K562 (cell line): ENCODE data around the gene TERT. TPM values are rescaled to one million over a fixed set of nuclear protein-coding genes. Genes with fewer than 3 reads are reported as not detected.
A peak's percentile ranks its signal among the peaks of the same experiment; 100 is the strongest.
"Not testable (repeated sequence)": the region's sequence is repeated elsewhere in the genome, so short reads cannot be mapped to it uniquely, and the experiment has no call there.

ENCODE experiments used
- ATAC-seq: fragments of 200-7000 bp; cut with Tn5 transposase; 3 replicates; pipeline ENCODE4 v1.9.1; 2020; ENCODE audit warnings: moderate library complexity
- BruUV-seq: library from RNA; stranded (reverse); fragments of 400-500 nt; replicated peaks from 2 replicates; lab custom pipeline; 2021; lab: Mats Ljungman, UMichigan
- CTCF ChIA-PET: fragments of 300-600 bp; formaldehyde crosslinking; extraction: SDS; loops from one replicate; lab custom pipeline; 2021; ENCODE audit warnings: low intra/inter-chr PET ratio; lab: Yijun Ruan, JAX
- POLR2A ChIA-PET: fragments of 300-600, 350-650 bp; sonication (Branson Sonifier 250); formaldehyde crosslinking; extraction: SDS; loops from one replicate; lab custom pipeline; 2021; ENCODE audit warnings: antibody characterized with exemption, inconsistent platforms; lab: Yijun Ruan, JAX
- DNase-seq, 4 experiments: peaks; one replicate each; pipeline versions ENCODE4 v3.0.0 to v3.0.0-alpha.2; 2011 to 2018; ENCODE audit warnings: low spot score in 3 of 4, mixed read lengths in 3 of 4; ENCODE audit errors: extremely low read depth in 1 of 4
- FAIRE-seq: peaks from 2 replicates; lab custom pipeline; 2011; peaks lifted over from hg19 to GRCh38; lab: Jason Lieb, UNC
- H2AFZ ChIP-seq: 2 replicates; pipeline ENCODE4 v1.6.0; 2011; ENCODE audit warnings: low read depth, low read length, control low read depth, inconsistent platforms
- H3K27ac ChIP-seq: fragments of 200-600 bp; 3 replicates; pipeline ENCODE4 v1.8.0; 2011; ENCODE audit warnings: low read depth, mild to moderate bottlenecking, control low read depth, inconsistent platforms, low read length, moderate library complexity, mixed read lengths; ENCODE audit errors: extremely low read depth
- H3K27me3 ChIP-seq, 2 experiments: fragments of 300-600 bp in 1 of 2; 2 replicates in 1 of 2; 3 replicates in 1 of 2; pipeline versions ENCODE4 v1.6.0 to v1.8.0; 2011; ENCODE audit warnings: inconsistent platforms in 2 of 2, low read length in 2 of 2, mild to moderate bottlenecking in 1 of 2, mixed read lengths in 1 of 2, moderate library complexity in 1 of 2; ENCODE audit not compliant: control insufficient read depth in 2 of 2, insufficient read depth in 2 of 2
- H3K36me3 ChIP-seq: fragments of 300-600 bp; 3 replicates; pipeline ENCODE4 v1.8.0; 2011; ENCODE audit warnings: mild to moderate bottlenecking, low read length, inconsistent platforms; ENCODE audit not compliant: control insufficient read depth, insufficient read depth
- H3K4me1 ChIP-seq, 2 experiments: fragments of 200-600 bp in 1 of 2; replicated peaks in 1 of 2; 2 replicates in 1 of 2; 3 replicates in 1 of 2; pipeline versions ENCODE4 v1.5.1 to v1.8.0; 2011; ENCODE audit warnings: inconsistent platforms in 2 of 2, low read length in 2 of 2, mild to moderate bottlenecking in 1 of 2, mixed read lengths in 1 of 2, moderate library complexity in 1 of 2; ENCODE audit not compliant: control insufficient read depth in 2 of 2, insufficient read depth in 2 of 2
- H3K4me2 ChIP-seq: 2 replicates; pipeline ENCODE4 v1.6.1; 2011; ENCODE audit warnings: low read length, control low read depth, inconsistent platforms, mixed read lengths; ENCODE audit not compliant: insufficient read depth
- H3K4me3 ChIP-seq: fragments of 200-600 bp; sonication (generic), shearing (Covaris generic); 2 replicates; pipeline ENCODE4 v1.5.1; 2016; ENCODE audit warnings: control low read depth, inconsistent platforms
- H3K79me2 ChIP-seq: fragments of 200-600 bp; 3 replicates; pipeline ENCODE4 v1.8.0; 2011; ENCODE audit warnings: low read length, inconsistent platforms; ENCODE audit not compliant: control insufficient read depth, insufficient read depth
- H3K9ac ChIP-seq, 2 experiments: 2 replicates each; pipeline versions ENCODE4 v1.6.0 to v1.6.1; 2011; ENCODE audit warnings: low read depth in 2 of 2, low read length in 2 of 2, control low read depth in 1 of 2, inconsistent platforms in 1 of 2, mild to moderate bottlenecking in 1 of 2, mixed read lengths in 1 of 2; ENCODE audit not compliant: insufficient read depth in 1 of 2
- H3K9me1 ChIP-seq: one replicate; pipeline ENCODE4 v1.6.0; 2011; ENCODE audit warnings: inconsistent platforms, mild to moderate bottlenecking, low read length, moderate library complexity; ENCODE audit not compliant: control insufficient read depth, insufficient read depth
- H3K9me3 ChIP-seq: replicated peaks from 2 replicates; pipeline ENCODE4 v1.5.1; 2011; ENCODE audit warnings: low read depth, low read length, inconsistent platforms; ENCODE audit not compliant: control insufficient read depth, insufficient read depth
- H4K20me1 ChIP-seq: replicated peaks from 2 replicates; pipeline ENCODE4 v1.6.1; 2011; ENCODE audit warnings: low read length, inconsistent platforms, mixed read lengths; ENCODE audit not compliant: control insufficient read depth, insufficient read depth
- ELF4 ChIP-seq: fragments of 450-650 bp; formaldehyde crosslinking; IDR thresholded peaks from 2 replicates; pipeline ENCODE4 v1.4.0; 2022; ENCODE audit warnings: missing genetic modification characterization
- KAT2B ChIP-seq: IDR thresholded peaks from one replicate; pipeline ENCODE4 v1.6.1; 2012; ENCODE audit warnings: low read depth, mild to moderate bottlenecking, control low read depth, inconsistent platforms, low read length, moderate library complexity
- POLR2G ChIP-seq: fragments of 200-400 bp; formaldehyde crosslinking; IDR thresholded peaks from 2 replicates; pipeline ENCODE4 v1.6.1; 2017; ENCODE audit warnings: low read depth, mild to moderate bottlenecking, antibody characterized with exemption, low read length, moderate library complexity
- RBFOX2 ChIP-seq: fragments of 200-400 bp; formaldehyde crosslinking; IDR thresholded peaks from 2 replicates; pipeline ENCODE4 v1.6.1; 2017; ENCODE audit warnings: low read depth, mild to moderate bottlenecking, low read length, moderate library complexity
- ZNF140 ChIP-seq: fragments of 250-450 bp; sonication (Bioruptor Pico); IDR thresholded peaks from 2 replicates; pipeline ENCODE4 v1.8.0; 2021; ENCODE audit warnings: moderate library complexity, mild to moderate bottlenecking, inconsistent platforms
- ZNF253 ChIP-seq: fragments of 250-450 bp; sonication (Bioruptor Pico); conservative IDR thresholded peaks from 2 replicates; pipeline ENCODE4 v1.6.1; 2021; ENCODE audit warnings: mild to moderate bottlenecking
- WGBS: fragments of 100-300 bp; shearing (Covaris generic); methylation state at CpG from one replicate; pipeline ENCODE4 v1.1.6; 2016; ENCODE audit warnings: low coverage, mixed read lengths; ENCODE audit not compliant: insufficient coverage; ENCODE audit errors: missing lambda C conversion rate; 5-methylcytosine and 5-hydroxymethylcytosine counted together
- in situ Hi-C: fragments of 300-500 bp; cut with MboI; formaldehyde crosslinking; loops from 4 replicates; pipeline ENCODE4 v1.15.0; 2018; ENCODE audit warnings: inconsistent platforms, mixed read lengths
- intact Hi-C: fragments of 100-400 bp; cut with micrococcal nuclease; formaldehyde crosslinking; loops from 2 replicates; pipeline ENCODE4 v1.14.2; 2022
- polyA plus RNA-seq, 8 experiments: library from polyadenylated mRNA; depleted of rRNA in 4 of 8; stranded (reverse) in 5 of 8; unstranded in 3 of 8; fragments of >200 nt; fragmentation: Nextera tagmentation in 2 of 8; fragmentation: Illumina TruSeq in 1 of 8; extraction: Ambion mirVana in 2 of 8; extraction: Trizol in 1 of 8; gene quantifications; 2 replicates each; pipeline versions ENCODE4 v1.2.1 to v1.2.3, GENCODE V29; 2011 to 2014; ENCODE audit warnings: inconsistent platforms in 1 of 8, missing spikeins in 1 of 8
- total RNA-seq, 7 experiments: library from RNA; depleted of rRNA in 6 of 7; stranded (reverse); fragments of >200 nt in 6 of 7; fragmentation: Illumina TruSeq in 2 of 7; extraction: Trizol in 2 of 7; gene quantifications; 2 replicates each; pipeline versions ENCODE4 v1.2.1 to v1.2.3, GENCODE V29; 2011 to 2021; ENCODE audit warnings: low replicate concordance in 1 of 7

The TERT gene
- total and polyA plus RNA-seq, 9 of the 15 experiments (the other 6 are each of a cell fraction or from before 2014, with no cell fraction given): 0.08 to 4.5 (median 0.98) TPM; not detected in 1

DNA sequence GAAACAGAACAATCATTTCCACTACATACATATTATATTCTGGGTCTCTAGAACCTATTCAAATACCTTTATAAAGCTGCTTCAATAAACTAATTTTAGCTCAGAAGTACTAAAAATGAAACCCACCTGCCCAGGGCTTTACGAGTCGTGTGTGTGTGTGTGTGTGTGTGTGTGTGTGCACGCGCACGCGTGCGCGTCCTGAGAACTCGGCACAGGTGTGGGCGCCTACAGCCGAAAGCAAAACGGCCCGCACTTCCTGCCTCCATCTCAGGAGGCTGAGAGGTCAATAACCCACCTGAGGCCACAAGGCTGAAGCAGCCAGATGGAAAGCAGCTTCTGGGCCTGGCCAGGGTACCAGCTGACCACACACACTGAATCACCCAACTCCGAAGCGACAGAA lies 47.0 kb upstream of the TERT start:
- ATAC-seq (no peak), DNase-seq (no peak), FAIRE-seq (no peak)
- no peak overlapping the region for H2AFZ ChIP-seq
- TF ChIP-seq POLR2G (0 out of 2 replicates have a peak, but pooled peaks have one; percentile 21), ZNF140 (CRISPR knock-in tag) (no peak), ZNF253 (CRISPR knock-in tag) (no peak), ELF4 (CRISPR knock-in tag) (no peak), KAT2B (no peak), RBFOX2 (peak; percentile 40)
- H3K79me2 ChIP-seq: peaks cover 43% of the 10 kb centered on the region
- whole genome bisulfite sequencing: 97% methylated on average over 10 of the region's 15 CpGs
- ChIA-PET POLR2A (interaction anchor here (2.9 kb wide), 1 partner anchor 7 kb away, joined by 19 read pairs; no protein-coding TSS in a partner anchor), CTCF (interaction anchor here (0.6 kb wide), 1 partner anchor 942 kb away, joined by 3 read pairs; no protein-coding TSS in a partner anchor)
- H3K4me1 ChIP-seq: peaks cover 15 to 28% of the 10 kb centered on the region in 2 experiments; a peak in 4 of 5 replicates
- no peak overlapping the region for H3K4me3 ChIP-seq
- intact Hi-C loops (no loop called here), in situ Hi-C loops (no loop called here)
- H3K4me2 ChIP-seq: no peak overlapping the region
- H3K9ac ChIP-seq: peak overlapping the region in 1 of 2 experiments; percentile 66; a peak in 1 of 4 replicates
- H3K36me3 ChIP-seq: peaks cover 68% of the 10 kb centered on the region
- no TSS peak for BruUV-seq
- no peaks in the 10 kb centered on the region for H3K9me1 ChIP-seq
- no peak overlapping the region for H3K27ac ChIP-seq
- no peaks in the 10 kb centered on the region for H3K27me3 ChIP-seq
- no peaks in the 10 kb centered on the region for H3K9me3 ChIP-seq
- peaks cover 8% of the 10 kb centered on the region; the same call in 1 of the 2 replicates for H4K20me1 ChIP-seq

DNA sequence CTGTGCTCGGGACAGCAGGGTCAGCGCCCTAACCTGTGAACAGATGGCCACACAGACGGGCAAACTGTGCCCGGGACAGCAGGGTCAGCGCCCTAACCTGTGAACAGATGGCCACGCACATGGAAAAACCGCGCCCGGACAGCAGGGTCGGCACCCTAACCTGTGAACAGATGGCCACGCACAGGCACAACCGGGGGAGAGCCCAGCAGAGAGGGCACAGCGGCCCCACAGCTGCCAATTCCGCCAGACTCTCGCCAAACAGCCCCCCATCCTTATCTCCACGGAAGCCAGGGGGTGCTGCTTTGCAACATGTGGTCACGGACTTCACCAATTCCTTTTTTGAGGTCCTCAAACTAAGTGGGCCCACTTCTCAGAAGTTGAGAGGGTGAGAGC lies 44.9 kb upstream of the TERT start:
- H3K4me3 ChIP-seq, ATAC-seq, H3K9me1 ChIP-seq, CTCF ChIA-PET, in situ Hi-C loops, POLR2A ChIA-PET, H4K20me1 ChIP-seq, H3K9ac ChIP-seq, H3K4me2 ChIP-seq, BruUV-seq, H3K9me3 ChIP-seq, H2AFZ ChIP-seq, intact Hi-C loops, DNase-seq, H3K27ac ChIP-seq, FAIRE-seq, H3K27me3 ChIP-seq: not testable (repeated sequence)
- Histone ChIP-seq H3K36me3 (peaks cover 86% of the 10 kb centered on the region), H3K4me1 (peaks cover 7 to 22% of the 10 kb centered on the region in 2 experiments; a peak in 4 of 5 replicates), H3K79me2 (peaks cover 30% of the 10 kb centered on the region)
- TF ChIP-seq RBFOX2: peak; percentile 59
- peak; percentile 31; the same call in 1 of the 2 replicates for TF ChIP-seq POLR2G
- 85% methylated on average over 13 of the region's 17 CpGs for WGBS
